H7 (cell line): Measurements from ENCODE around the gene TCF7. TPM values are rescaled to one million over a fixed set of nuclear protein-coding genes. Genes with fewer than 3 reads are reported as not detected.

Experiments used
- DNase-seq: peaks from one replicate; pipeline ENCODE4 v3.0.0; 2012
- H3K27me3 ChIP-seq: 2 replicates; pipeline ENCODE4 v1.6.0; 2011; ENCODE audit warnings: mild to moderate bottlenecking, low read length; ENCODE audit not compliant: control insufficient read depth, insufficient read depth
- H3K36me3 ChIP-seq: replicated peaks from 2 replicates; pipeline ENCODE4 v1.5.1; 2011; ENCODE audit warnings: low read length; ENCODE audit not compliant: control insufficient read depth, insufficient read depth
- H3K4me3 ChIP-seq: 2 replicates; pipeline ENCODE4 v1.5.1; 2011; ENCODE audit warnings: low read depth, mild to moderate bottlenecking, control low read depth, low read length, moderate library complexity; ENCODE audit not compliant: insufficient read depth
- total RNA-seq: library from RNA; depleted of rRNA; stranded (reverse); fragments of >200 nt; shearing (Covaris generic); gene quantifications from 2 replicates; pipeline ENCODE4 v1.2.3, GENCODE V29; 2014

Gene TCF7
- total RNA-seq, 1 experiment from 2014 or later: 2.4 TPM

DNA sequence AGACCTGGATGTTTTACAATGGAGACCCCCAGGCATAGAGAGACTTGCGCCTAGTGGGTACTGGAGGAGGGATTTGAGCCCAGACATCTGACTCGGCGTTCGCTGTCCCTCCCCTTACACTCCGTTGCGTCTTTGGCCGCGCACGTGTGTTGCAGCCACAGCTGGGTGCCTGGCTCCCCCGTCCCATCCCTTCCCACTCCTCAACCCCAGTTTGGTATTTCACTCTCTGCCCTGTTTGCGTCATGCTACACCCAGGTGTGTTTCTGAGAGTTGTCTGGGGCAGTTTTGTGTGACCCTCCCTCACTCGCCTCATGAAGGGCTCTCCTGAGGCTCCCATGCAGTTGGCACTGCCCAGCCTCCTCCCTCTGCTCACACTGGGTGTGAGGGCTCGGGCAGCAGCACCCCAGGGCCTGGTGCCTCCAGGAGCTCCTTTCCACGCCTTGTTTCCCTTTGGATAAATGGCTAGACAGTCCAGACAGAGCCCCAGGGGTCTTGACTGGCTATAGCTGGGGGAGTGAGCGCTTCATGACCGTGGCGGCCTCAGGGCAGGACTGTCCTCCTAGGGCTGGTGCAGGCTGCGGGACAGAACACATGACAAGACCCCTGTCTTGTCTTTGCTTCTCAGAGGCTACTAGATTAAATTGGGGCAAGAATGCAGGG, 13.6 kb downstream of the TCF7 start:
- DNase-seq: peak; percentile 46
- no peaks in the 10 kb centered on the region for H3K27me3 ChIP-seq
- no peak overlapping the region for H3K4me3 ChIP-seq
- no peaks in the 10 kb centered on the region; the same call in 1 of the 2 replicates for H3K36me3 ChIP-seq

DNA sequence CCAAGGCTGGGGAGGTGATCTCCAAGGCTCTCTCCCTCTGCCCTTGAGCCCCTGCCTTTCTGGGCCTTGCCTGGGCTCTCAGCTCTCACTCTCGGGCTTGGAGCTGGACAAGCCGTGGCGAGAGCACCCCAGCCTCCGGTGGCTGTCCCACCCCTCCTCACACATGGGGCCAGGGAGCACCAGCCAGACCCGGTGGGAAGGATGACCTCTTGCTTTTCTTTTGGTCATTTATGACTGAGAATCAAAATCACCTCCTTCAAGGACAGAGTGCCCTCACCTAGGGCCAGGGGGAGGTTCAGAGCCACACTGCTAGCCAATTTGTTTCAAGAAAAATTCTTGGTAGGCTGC, 14.1 kb downstream of the TCF7 start:
- Histone ChIP-seq H3K36me3 (no peaks in the 10 kb centered on the region; the same call in 1 of the 2 replicates), H3K4me3 (no peak overlapping the region), H3K27me3 (no peaks in the 10 kb centered on the region)
- peak; percentile 35 for DNase-seq

- peaks cover 1% of the 10 kb centered on the region for H3K36me3 ChIP-seq
- DNase-seq: peak; percentile 47
- no peak overlapping the region for H3K4me3 ChIP-seq
- H3K27me3 ChIP-seq: no peaks in the 10 kb centered on the region
Observed at GRCh38 chr5:134129411-134130238, 15.1 kb downstream of the TCF7 start.

DNA sequence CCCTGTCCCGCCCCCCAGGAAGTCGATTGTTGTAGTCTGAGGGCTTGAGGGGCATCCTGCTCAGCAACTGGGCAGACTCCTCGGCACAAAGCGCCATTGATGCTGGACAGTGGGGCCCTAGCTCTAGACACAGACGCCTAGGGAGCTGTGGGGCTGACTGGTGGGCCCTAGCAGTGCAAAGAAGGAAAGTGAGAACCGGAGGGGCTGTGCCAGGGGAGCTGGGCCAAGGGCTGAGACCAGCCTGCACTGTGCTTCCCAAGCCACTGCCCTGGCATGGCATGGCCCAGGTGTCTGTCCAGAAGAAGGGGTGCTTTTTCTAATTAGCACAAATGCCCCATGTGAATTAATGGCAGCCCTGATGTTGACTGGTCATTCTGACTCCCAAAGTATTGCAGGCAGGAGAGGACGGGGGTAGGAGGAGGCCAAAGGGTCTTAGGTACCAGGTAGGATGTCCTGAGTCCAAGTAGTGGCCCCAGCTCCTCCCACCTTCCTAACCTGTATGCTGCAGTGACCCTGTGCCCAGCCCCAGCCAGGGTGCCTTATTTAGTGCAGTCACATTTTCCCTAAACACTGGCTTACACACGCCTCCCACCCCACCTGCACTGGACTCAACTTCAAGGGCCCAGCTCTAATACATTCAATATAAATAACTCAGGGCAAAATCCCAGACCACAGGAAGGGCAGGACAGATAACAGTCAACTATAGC, 15.9 kb downstream of the TCF7 start:
- peaks cover 3% of the 10 kb centered on the region for H3K36me3 ChIP-seq
- no peak overlapping the region for H3K4me3 ChIP-seq
- H3K27me3 ChIP-seq: no peaks in the 10 kb centered on the region
- peak; percentile 20 for DNase-seq

GRCh38 chr5:134131165-134131564, 16.7 kb downstream of the TCF7 start:
- Histone ChIP-seq H3K4me3 (no peak overlapping the region), H3K36me3 (peaks cover 7% of the 10 kb centered on the region), H3K27me3 (no peaks in the 10 kb centered on the region)
- no peak for DNase-seq

- DNase-seq: no peak
- Histone ChIP-seq H3K27me3 (no peaks in the 10 kb centered on the region), H3K4me3 (no peak overlapping the region), H3K36me3 (peaks cover 12% of the 10 kb centered on the region)
Observed at GRCh38 chr5:134131578-134132350, 17.3 kb downstream of the TCF7 start.

- peaks cover 12% of the 10 kb centered on the region for H3K36me3 ChIP-seq
- H3K4me3 ChIP-seq: no peak overlapping the region
- peak; percentile 86 for DNase-seq
- H3K27me3 ChIP-seq: no peaks in the 10 kb centered on the region
Observed at GRCh38 chr5:134132372-134133187, 18.1 kb downstream of the TCF7 start.

DNA sequence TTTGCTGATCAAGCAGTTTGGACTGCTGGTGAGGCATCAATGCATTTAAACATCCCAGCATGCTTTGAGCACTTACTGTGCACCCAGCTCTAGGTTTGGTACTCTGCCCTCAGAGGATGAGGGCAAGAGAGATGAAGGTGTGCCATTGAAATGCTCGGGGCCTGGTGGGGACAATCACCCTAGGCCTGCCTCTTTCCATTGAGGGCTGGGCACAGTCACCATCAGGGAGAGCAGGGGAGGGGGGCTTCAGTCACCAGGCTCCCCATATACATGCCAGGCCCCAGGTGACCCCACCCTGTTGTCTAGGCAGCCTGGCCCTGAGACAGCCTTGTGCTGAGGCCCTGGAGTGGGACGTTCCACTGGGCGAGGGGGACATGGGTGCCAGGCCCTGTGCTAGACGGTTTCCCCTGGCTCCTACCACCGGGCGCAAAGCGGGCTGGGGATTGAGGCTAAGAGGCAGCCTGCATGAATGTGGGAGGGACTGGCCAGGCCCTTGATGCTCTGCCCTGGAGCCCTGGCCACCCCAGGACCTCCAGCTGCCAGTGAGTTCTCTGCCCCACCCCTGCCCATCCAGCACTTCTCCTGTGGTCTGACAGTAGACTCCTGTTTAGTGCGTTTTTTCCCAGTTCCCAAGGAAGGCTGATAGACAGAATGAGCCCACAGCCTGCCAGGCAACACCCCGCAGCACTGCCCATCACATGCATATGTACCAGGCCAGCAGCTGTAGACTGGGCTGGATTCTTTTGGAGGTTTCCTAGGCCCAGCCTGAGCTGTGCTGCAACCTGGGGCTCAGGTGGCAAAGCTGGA, 18.9 kb downstream of the TCF7 start:
- H3K4me3 ChIP-seq: no peak overlapping the region
- peaks cover 12% of the 10 kb centered on the region for H3K36me3 ChIP-seq
- DNase-seq: peak; percentile 30
- H3K27me3 ChIP-seq: no peaks in the 10 kb centered on the region

GRCh38 chr5:134133995-134134541, 19.6 kb downstream of the TCF7 start:
- Histone ChIP-seq H3K4me3 (no peak overlapping the region), H3K36me3 (peaks cover 12% of the 10 kb centered on the region), H3K27me3 (no peaks in the 10 kb centered on the region)
- DNase-seq: no peak

GRCh38 chr5:134135091-134135655, 20.7 kb downstream of the TCF7 start:
- Histone ChIP-seq H3K4me3 (no peak overlapping the region), H3K27me3 (no peaks in the 10 kb centered on the region), H3K36me3 (peaks cover 19% of the 10 kb centered on the region)
- no peak for DNase-seq

GRCh38 chr5:134136221-134136631, 21.7 kb downstream of the TCF7 start:
- H3K4me3 ChIP-seq: no peak overlapping the region
- H3K27me3 ChIP-seq: no peaks in the 10 kb centered on the region
- peak; percentile 39 for DNase-seq
- peaks cover 22% of the 10 kb centered on the region for H3K36me3 ChIP-seq

- H3K27me3 ChIP-seq: no peaks in the 10 kb centered on the region
- H3K4me3 ChIP-seq: no peak overlapping the region
- no peak for DNase-seq
- H3K36me3 ChIP-seq: peaks cover 22% of the 10 kb centered on the region
Observed at GRCh38 chr5:134136771-134137170, 22.3 kb downstream of the TCF7 start.
